Liver (tissue), 9 donors: Measurements from ENCODE around the gene RFLNA. TPM values are rescaled to one million over a fixed set of nuclear protein-coding genes. Genes with fewer than 3 reads are reported as not detected.

Source experiments
- DNase-seq: peaks from one replicate; pipeline ENCODE4 v3.0.0-alpha.2; 2017; ENCODE audit warnings: low spot score
- H3K27ac ChIP-seq, 2 donors: one replicate each; pipeline ENCODE4 v1.7.0; 2013; ENCODE audit warnings: inconsistent platforms in 2 of 2, low read length in 2 of 2, control low read depth in 1 of 2, low read depth in 1 of 2, mild to moderate bottlenecking in 1 of 2
- H3K27me3 ChIP-seq, 4 donors: one replicate each; pipeline versions ENCODE4 v1.6.1 to v1.7.0; 2013; ENCODE audit warnings: low read length in 3 of 4, inconsistent platforms in 1 of 4, mild to moderate bottlenecking in 1 of 4, moderate library complexity in 1 of 4; ENCODE audit not compliant: control insufficient read depth in 4 of 4, insufficient read depth in 4 of 4
- H3K36me3 ChIP-seq, 4 donors: one replicate each; pipeline versions ENCODE4 v1.6.1 to v1.7.0; 2013; ENCODE audit warnings: low read length in 3 of 4, mild to moderate bottlenecking in 3 of 4, low read depth in 1 of 4, moderate library complexity in 1 of 4; ENCODE audit not compliant: control insufficient read depth in 4 of 4, insufficient read depth in 3 of 4
- H3K4me1 ChIP-seq, 4 donors: one replicate each; pipeline versions ENCODE4 v1.6.1 to v1.7.0; 2013; ENCODE audit warnings: low read length in 3 of 4, mild to moderate bottlenecking in 3 of 4, moderate library complexity in 1 of 4; ENCODE audit not compliant: control insufficient read depth in 4 of 4, insufficient read depth in 4 of 4
- H3K4me3 ChIP-seq, 3 donors: one replicate each; pipeline versions ENCODE4 v1.6.1 to v1.7.0; 2013; ENCODE audit warnings: low read length in 3 of 3, control low read depth in 1 of 3, low read depth in 1 of 3, mild to moderate bottlenecking in 1 of 3
- H3K9ac ChIP-seq, 2 donors: one replicate each; pipeline ENCODE4 v1.7.0; 2013; ENCODE audit warnings: low read length in 2 of 2, mild to moderate bottlenecking in 2 of 2, moderate library complexity in 2 of 2, control low read depth in 1 of 2, low read depth in 1 of 2
- H3K9me3 ChIP-seq, 4 donors: one replicate each; pipeline versions ENCODE4 v1.6.1 to v1.7.0; 2013; ENCODE audit warnings: low read length in 3 of 4; ENCODE audit not compliant: control insufficient read depth in 4 of 4
- EGR1 ChIP-seq, 2 donors: IDR thresholded peaks; 2 replicates each; pipeline ENCODE4 v1.6.1; 2016 to 2018; ENCODE audit warnings: antibody characterized with exemption in 2 of 2, low read depth in 2 of 2
- FOXA1 ChIP-seq: IDR thresholded peaks from 2 replicates; pipeline ENCODE4 v1.6.1; 2016; ENCODE audit warnings: antibody characterized with exemption
- GABPA ChIP-seq, 2 donors: IDR thresholded peaks in 1 of 2; conservative IDR thresholded peaks in 1 of 2; 2 replicates each; pipeline ENCODE4 v1.6.1; 2016; ENCODE audit warnings: antibody characterized with exemption in 2 of 2, mild to moderate bottlenecking in 1 of 2, moderate library complexity in 1 of 2
- HNF4A ChIP-seq, 2 donors: conservative IDR thresholded peaks; 2 replicates each; pipeline ENCODE4 v1.6.1; 2016; ENCODE audit warnings: antibody characterized with exemption in 2 of 2, mild to moderate bottlenecking in 2 of 2
- HNF4G ChIP-seq: IDR thresholded peaks from 2 replicates; pipeline ENCODE4 v1.6.1; 2016; ENCODE audit warnings: antibody characterized with exemption
- JUND ChIP-seq, 2 donors: IDR thresholded peaks; 2 replicates each; pipeline ENCODE4 v1.6.1; 2016; ENCODE audit warnings: antibody characterized with exemption in 2 of 2
- NR2F2 ChIP-seq: IDR thresholded peaks from 2 replicates; pipeline ENCODE4 v1.6.1; 2016; ENCODE audit warnings: antibody characterized with exemption
- RAD21 ChIP-seq, 2 donors: IDR thresholded peaks; 2 replicates each; pipeline ENCODE4 v1.6.1; 2016; ENCODE audit warnings: antibody characterized with exemption in 2 of 2, mild to moderate bottlenecking in 2 of 2
- RXRA ChIP-seq, 2 donors: IDR thresholded peaks; 2 replicates each; pipeline ENCODE4 v1.6.1; 2017 to 2018; ENCODE audit warnings: antibody characterized with exemption in 2 of 2, mild to moderate bottlenecking in 1 of 2
- SP1 ChIP-seq: IDR thresholded peaks from 2 replicates; pipeline ENCODE4 v1.6.1; 2018; ENCODE audit warnings: antibody characterized with exemption, mild to moderate bottlenecking
- YY1 ChIP-seq: IDR thresholded peaks from 2 replicates; pipeline ENCODE4 v1.6.1; 2016; ENCODE audit warnings: antibody characterized with exemption, mild to moderate bottlenecking
- WGBS: extraction: QIAGEN DNeasy Blood & Tissue Kit; methylation state at CpG from one replicate; pipeline ENCODE4 v1.1.7; 2013; 5-methylcytosine and 5-hydroxymethylcytosine counted together
- polyA plus RNA-seq, 2 donors: library from polyadenylated mRNA; stranded (reverse) in 1 of 2; unstranded in 1 of 2; fragments of 200-250 nt in 1 of 2; fragments of >200 nt in 1 of 2; fragmentation: Nextera tagmentation in 1 of 2; extraction: Ambion mirVana in 1 of 2; gene quantifications; one replicate each; pipeline versions ENCODE4 v1.2.1 to v1.2.3, GENCODE V29; 2013 to 2015
- total RNA-seq, 2 donors: library from RNA; depleted of rRNA; stranded (reverse); fragments of >200 nt; gene quantifications; one replicate each; pipeline ENCODE4 v1.2.3, GENCODE V29; 2014
- TF ChIP-seq, protein P1 (sequence below): fragments of 150-350 bp; IDR thresholded peaks from 2 replicates; pipeline ENCODE4 v1.5.1; 2017; ENCODE audit warnings: improper control_type of control experiment, low read depth, low read length; ENCODE audit not compliant: missing input control
- TF ChIP-seq, protein P2 (sequence below): IDR thresholded peaks from 2 replicates; pipeline ENCODE4 v1.6.1; 2016; ENCODE audit warnings: antibody characterized with exemption, mild to moderate bottlenecking
- TF ChIP-seq, protein P3 (sequence below): IDR thresholded peaks from 2 replicates; pipeline ENCODE4 v1.6.1; 2016; ENCODE audit warnings: antibody characterized with exemption
- TF ChIP-seq, protein P4 (sequence below): IDR thresholded peaks from 2 replicates; pipeline ENCODE4 v1.6.1; 2016; ENCODE audit warnings: antibody characterized with exemption
- donor health status: healthy.
- donor health status: healthy.
- donor health status: healthy.
- donor health status: healthy.
- donor health status: healthy.

The RFLNA gene
- total and polyA plus RNA-seq, 4 donors, result 0.05 TPM; not detected in 2

DNA sequence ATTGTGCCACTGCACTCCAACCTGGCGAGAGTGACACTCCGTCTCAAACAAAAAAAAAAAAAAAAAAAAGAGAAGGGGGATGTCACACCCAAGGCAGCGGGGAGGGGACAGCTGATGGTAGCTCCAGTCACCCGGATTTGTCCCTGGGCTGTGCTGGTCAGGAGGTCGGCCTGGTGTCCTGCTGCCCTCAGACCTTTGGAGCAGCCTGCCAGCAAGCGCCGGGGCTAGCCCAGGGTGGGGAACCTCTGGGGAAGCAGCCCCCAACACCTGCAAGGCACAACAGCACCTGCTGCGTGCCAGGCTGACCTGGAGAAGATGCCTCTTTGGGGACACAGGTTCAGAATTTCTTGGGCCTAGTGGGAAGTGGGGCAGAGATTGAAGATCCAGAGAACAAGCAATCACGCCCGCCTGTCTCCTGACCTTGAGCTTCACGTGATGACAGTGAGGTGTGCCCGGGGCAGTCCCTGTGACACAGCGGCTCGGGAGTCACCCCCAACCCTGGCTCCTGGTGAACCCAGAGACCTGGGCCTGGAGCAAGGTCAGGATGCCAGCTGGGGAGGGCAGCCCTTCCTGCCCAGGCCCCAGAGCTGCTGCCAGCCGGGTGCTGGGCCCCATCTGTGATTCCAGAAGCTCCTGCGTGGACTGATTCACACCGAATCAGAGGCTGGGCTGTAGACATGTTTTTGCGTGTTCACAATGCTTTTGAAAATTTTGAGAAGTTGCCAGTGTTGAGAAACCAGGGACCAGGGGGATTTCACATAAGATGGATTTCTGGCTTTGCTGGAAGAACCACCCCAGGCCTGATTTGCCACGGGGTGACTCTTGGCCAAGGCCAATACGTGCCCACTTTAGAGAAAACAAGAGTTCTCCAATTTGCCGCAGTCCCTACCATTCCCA lies 66.4 kb downstream of the RFLNA start:
- H3K36me3 ChIP-seq, result peaks cover 0 to 19% (median 9%) of the 10 kb centered on the region in 4 donors
- DNase-seq, result no peak
- H3K9me3 ChIP-seq, result no peaks in the 10 kb centered on the region
- peak overlapping the region in 1 of 2 donors; percentile 7 for H3K27ac ChIP-seq
- H3K9ac ChIP-seq, result no peak overlapping the region
- 53% methylated on average over 21 of the region's 21 CpGs for WGBS
- no peaks in the 10 kb centered on the region for H3K27me3 ChIP-seq
- no peak overlapping the region for H3K4me3 ChIP-seq
- TF ChIP-seq SP1 (peak; percentile 13), RXRA (IDR thresholded peaks at IDR 0.05) (peak; percentile 68 to 83), HNF4A (conservative IDR thresholded peaks at IDR 0.05) (peak; percentile 70 to 75), NR2F2 (no peak)
- TF ChIP-seq, protein P1, sequence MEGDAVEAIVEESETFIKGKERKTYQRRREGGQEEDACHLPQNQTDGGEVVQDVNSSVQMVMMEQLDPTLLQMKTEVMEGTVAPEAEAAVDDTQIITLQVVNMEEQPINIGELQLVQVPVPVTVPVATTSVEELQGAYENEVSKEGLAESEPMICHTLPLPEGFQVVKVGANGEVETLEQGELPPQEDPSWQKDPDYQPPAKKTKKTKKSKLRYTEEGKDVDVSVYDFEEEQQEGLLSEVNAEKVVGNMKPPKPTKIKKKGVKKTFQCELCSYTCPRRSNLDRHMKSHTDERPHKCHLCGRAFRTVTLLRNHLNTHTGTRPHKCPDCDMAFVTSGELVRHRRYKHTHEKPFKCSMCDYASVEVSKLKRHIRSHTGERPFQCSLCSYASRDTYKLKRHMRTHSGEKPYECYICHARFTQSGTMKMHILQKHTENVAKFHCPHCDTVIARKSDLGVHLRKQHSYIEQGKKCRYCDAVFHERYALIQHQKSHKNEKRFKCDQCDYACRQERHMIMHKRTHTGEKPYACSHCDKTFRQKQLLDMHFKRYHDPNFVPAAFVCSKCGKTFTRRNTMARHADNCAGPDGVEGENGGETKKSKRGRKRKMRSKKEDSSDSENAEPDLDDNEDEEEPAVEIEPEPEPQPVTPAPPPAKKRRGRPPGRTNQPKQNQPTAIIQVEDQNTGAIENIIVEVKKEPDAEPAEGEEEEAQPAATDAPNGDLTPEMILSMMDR, result no peak
- peaks cover 22 to 40% (median 31%) of the 10 kb centered on the region in 4 donors for H3K4me1 ChIP-seq

DNA sequence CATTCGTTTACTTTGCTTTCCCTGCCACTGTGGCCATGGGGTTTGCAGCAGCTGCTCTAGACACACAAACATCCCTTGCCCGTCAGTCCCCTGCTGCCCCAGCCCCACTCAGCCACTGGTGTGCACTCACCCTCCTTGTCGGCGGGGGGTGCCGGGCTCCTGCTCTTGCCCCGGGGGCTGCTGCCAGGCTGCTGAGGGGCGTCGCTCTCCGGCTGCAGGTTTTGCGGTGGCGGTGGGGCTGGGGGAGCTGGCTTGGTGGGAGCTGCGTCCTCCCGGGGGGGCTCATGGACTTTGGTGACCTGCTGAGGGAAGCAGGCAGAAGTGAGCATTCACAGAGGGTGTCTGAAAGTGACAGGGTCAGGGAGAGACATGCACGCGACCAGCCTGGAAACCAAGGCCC lies 67.1 kb downstream of the RFLNA start:
- Histone ChIP-seq H3K4me3 (no peak overlapping the region), H3K4me1 (peaks cover 22 to 42% (median 31%) of the 10 kb centered on the region in 4 donors), H3K27ac (no peak overlapping the region), H3K9ac (no peak overlapping the region), H3K27me3 (no peaks in the 10 kb centered on the region), H3K9me3 (no peaks in the 10 kb centered on the region), H3K36me3 (peaks cover 0 to 20% (median 8%) of the 10 kb centered on the region in 4 donors)
- DNase-seq, result no peak
- 96% methylated on average over 15 of the region's 15 CpGs for WGBS
- TF ChIP-seq, protein P2, sequence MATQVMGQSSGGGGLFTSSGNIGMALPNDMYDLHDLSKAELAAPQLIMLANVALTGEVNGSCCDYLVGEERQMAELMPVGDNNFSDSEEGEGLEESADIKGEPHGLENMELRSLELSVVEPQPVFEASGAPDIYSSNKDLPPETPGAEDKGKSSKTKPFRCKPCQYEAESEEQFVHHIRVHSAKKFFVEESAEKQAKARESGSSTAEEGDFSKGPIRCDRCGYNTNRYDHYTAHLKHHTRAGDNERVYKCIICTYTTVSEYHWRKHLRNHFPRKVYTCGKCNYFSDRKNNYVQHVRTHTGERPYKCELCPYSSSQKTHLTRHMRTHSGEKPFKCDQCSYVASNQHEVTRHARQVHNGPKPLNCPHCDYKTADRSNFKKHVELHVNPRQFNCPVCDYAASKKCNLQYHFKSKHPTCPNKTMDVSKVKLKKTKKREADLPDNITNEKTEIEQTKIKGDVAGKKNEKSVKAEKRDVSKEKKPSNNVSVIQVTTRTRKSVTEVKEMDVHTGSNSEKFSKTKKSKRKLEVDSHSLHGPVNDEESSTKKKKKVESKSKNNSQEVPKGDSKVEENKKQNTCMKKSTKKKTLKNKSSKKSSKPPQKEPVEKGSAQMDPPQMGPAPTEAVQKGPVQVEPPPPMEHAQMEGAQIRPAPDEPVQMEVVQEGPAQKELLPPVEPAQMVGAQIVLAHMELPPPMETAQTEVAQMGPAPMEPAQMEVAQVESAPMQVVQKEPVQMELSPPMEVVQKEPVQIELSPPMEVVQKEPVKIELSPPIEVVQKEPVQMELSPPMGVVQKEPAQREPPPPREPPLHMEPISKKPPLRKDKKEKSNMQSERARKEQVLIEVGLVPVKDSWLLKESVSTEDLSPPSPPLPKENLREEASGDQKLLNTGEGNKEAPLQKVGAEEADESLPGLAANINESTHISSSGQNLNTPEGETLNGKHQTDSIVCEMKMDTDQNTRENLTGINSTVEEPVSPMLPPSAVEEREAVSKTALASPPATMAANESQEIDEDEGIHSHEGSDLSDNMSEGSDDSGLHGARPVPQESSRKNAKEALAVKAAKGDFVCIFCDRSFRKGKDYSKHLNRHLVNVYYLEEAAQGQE, result no peak
- TF ChIP-seq NR2F2 (no peak), RAD21 (IDR thresholded peaks at IDR 0.05) (no peak), JUND (IDR thresholded peaks at IDR 0.05) (no peak), SP1 (no peak), EGR1 (IDR thresholded peaks at IDR 0.05; ENCODE audit: low read depth in 2 of 2) (no peak), HNF4G (no peak), FOXA1 (no peak), GABPA (IDR thresholded peaks at IDR 0.05 in 1 of 2, conservative IDR thresholded peaks at IDR 0.05 in 1 of 2) (no peak), YY1 (no peak)
- TF ChIP-seq, protein P3, sequence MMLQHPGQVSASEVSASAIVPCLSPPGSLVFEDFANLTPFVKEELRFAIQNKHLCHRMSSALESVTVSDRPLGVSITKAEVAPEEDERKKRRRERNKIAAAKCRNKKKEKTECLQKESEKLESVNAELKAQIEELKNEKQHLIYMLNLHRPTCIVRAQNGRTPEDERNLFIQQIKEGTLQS, result no peak
- TF ChIP-seq, protein P4, sequence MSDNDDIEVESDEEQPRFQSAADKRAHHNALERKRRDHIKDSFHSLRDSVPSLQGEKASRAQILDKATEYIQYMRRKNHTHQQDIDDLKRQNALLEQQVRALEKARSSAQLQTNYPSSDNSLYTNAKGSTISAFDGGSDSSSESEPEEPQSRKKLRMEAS, result no peak
